Measurements from ENCODE around the gene HMCN2.
"Not testable (repeated sequence)": the region's sequence is repeated elsewhere in the genome, so short reads cannot be mapped to it uniquely, and the experiment has no call there.

HMCN2 gene

DNA sequence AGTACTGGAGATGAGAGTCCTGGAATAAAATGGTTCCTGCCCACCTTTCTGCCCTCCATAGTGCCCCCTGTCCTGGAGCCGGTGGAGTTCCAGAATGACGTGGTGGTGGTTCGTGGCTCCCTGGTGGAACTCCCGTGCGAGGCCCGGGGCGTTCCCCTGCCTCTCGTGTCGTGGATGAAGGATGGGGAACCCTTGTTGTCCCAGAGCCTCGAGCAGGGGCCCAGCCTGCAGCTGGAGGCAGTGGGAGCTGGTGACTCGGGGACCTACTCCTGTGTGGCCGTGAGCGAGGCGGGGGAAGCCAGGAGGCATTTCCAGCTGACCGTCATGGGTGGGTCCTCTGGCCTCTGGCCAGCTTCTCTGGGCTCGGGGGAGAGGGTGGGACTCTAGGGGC lies 128.1 kb downstream of the HMCN2 start:
- no peak for DNase-seq (ENCODE audit: low read depth)

- no peak for DNase-seq (ENCODE audit: low read depth)
Measured at GRCh38 chr9:130394320-130394719, 128.8 kb downstream of the HMCN2 start.

DNA sequence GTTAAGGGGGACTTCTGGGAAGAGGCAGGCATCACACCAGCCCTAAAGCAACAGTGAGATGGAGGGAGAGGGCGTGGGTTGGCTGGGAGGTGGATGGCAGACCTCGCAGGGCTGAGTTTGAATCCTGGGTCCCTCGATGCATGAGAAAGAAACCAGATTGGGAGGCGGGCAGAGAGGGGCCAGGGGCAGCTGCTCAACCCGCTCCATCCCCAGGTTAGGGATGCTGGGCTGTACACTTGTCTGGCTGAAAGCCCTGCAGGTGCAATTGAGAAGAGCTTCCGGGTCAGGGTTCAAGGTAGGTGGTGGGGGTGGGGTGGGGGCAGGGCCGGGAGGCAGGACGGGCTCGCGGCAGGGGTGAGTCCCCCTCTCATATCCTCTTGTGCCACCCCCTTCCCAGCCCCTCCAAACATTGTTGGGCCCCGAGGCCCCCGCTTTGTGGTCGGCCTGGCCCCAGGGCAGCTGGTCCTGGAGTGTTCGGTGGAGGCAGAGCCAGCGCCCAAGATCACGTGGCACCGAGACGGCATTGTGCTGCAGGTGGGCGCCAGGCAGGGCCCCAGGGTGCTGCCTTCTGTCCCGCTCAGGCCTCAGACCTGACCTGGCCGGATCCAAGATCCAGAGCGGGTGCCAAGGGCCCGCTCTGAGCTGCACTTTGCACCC lies 129.4 kb downstream of the HMCN2 start:
- no peak for DNase-seq (ENCODE audit: low read depth)

GRCh38 chr9:130395810-130396435 lies 130.4 kb downstream of the HMCN2 start:
- no peak for DNase-seq (ENCODE audit: low read depth)

DNA sequence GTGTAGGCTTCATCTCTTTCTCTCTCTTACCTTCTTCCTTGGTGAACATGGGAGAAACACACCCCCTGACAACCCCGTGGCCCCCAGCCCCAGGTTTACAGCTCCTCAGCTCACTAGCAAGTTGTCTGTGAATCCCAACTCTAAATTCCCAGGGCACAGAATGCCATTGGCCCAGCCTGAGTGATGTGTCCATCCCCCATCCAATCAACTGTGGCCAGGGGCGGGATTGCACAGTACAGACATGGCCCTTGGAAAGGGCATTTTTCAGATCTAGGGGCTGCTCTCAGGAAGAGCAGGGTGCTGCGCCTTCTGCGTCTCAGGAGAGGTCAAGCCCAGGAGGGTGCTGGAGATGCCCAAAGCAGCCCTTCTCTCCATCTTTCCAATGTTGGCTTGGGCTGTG lies 131.0 kb downstream of the HMCN2 start:
- no peak for DNase-seq (ENCODE audit: low read depth)

DNA sequence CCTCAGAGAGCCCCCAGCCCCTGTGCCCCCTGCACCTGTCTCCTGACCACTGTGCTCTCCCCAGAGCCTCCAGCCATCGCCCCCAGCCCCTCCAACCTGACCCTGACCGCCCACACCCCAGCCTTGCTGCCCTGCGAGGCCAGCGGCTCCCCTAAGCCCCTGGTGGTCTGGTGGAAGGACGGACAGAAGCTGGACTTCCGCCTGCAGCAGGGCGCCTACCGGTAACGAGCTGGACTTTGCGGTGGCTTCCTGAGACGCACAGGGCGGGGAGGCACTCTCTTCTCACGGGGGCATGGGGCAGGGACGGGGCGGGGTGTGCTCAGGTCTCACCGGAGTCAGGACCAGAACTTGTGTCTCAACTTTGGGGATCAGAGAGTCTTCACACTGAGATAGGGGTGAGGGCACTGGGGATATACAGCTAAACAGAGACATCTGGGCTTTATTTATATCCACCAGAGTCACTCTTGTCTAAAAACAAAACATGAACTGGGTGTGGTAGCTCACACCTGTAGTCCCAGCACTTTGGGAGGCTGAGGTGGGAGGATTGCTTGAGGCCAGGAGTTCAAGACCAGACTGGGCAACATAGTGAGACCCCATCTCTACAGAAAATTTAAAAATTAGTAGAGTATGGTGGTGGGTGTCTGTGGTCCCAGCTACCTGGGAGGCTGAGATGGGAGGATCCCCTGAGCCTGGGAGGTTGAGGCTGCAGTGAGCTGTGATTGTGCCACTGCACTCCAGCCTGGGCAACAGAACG lies 133.1 kb downstream of the HMCN2 start:
- no peak for DNase-seq (ENCODE audit: low read depth)

GRCh38 chr9:130399768-130400167 lies 134.2 kb downstream of the HMCN2 start:
- no peak for DNase-seq (ENCODE audit: low read depth)

DNA sequence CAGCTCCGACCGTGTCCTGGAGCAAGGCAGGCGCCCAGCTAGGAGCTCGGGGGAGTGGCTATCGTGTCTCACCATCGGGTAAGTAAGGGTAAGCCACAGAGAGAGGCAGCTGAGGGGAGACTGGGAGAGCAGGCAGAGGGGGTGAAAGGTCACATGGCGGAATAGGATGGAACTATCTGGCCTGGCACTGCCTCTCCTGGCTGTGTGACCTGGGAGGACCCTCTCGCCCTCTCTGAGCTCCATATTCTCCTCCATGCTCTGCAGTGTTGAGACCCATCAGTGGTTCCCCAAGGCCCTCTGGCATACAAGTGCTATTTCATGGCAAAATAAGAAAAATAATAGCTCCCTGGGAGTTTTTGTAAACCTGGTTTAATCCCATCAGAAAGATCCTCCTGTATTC lies 135.3 kb downstream of the HMCN2 start:
- DNase-seq (ENCODE audit: low read depth): no peak

DNA sequence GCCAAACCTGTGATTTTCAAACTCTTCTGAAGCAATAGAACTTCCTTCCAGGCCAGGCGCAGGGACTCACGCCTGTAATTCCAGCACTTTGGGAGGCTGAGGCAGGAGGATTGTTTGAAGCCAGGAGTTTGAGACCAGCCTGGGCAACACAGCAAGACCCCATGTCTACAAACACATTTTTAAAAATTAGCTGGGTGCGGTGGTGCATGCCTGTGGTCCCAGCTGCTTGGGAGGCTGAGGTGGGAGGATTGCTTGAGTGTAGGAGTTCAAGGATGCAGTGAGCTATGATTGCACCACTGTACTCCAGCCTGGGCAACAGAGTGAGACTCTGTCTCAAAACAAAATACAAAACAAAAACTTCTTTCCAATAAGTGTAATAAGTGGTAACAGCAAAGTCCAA lies 136.2 kb downstream of the HMCN2 start:
- not testable (repeated sequence) for DNase-seq (ENCODE audit: low read depth)

DNA sequence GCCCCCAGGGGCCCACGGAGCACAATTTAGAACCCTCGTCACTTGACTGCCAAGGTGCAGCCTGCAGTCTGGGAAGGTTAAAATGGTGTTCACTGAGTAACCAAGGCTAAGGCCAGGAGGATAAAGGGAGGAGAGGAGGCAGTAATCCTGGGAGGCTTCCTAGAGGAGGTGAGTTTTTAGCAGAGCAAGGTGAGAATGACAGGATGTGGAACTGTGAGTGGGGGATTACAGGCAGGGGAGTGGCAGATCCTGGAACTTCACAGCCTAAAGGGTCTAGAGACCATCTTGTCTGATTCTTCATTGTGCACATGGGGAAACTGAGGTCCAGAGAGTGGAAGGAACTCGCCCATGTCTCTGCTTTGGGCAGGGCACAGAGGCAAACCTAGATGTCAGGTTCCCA lies 136.7 kb downstream of the HMCN2 start:
- DNase-seq (ENCODE audit: low read depth): no peak

GRCh38 chr9:130402645-130403440 lies 137.3 kb downstream of the HMCN2 start:
- DNase-seq (ENCODE audit: low read depth): no peak

GRCh38 chr9:130405657-130406257 lies 140.2 kb downstream of the HMCN2 start:
- no peak for DNase-seq (ENCODE audit: low read depth)

- DNase-seq (ENCODE audit: low read depth): no peak
Measured at GRCh38 chr9:130406278-130406895, 140.8 kb downstream of the HMCN2 start.

- DNase-seq (ENCODE audit: low read depth): no peak
Measured at GRCh38 chr9:130407916-130408663, 142.5 kb downstream of the HMCN2 start.

GRCh38 chr9:130408669-130409068 lies 143.1 kb downstream of the HMCN2 start:
- no peak for DNase-seq (ENCODE audit: low read depth)

DNA sequence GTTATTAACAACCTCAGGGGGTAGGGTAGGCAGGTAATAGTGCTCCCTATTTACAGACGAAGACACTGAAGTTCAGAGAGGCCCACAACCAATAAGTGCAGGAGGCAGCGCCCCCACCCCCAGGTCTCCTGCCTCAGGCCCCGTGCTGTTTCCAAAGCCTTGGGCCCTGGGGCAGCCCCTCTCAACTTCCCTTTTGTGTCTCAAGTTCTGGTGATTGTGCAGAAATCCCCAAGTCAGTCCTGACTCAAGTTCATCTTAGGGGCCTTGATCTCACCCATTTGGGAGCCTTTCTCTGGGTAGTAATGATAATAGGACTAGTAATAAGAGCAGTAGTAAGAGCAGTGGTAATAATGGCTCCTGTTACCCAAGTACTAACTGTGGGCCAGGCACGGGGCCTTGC lies 143.7 kb downstream of the HMCN2 start:
- DNase-seq (ENCODE audit: low read depth): no peak

DNA sequence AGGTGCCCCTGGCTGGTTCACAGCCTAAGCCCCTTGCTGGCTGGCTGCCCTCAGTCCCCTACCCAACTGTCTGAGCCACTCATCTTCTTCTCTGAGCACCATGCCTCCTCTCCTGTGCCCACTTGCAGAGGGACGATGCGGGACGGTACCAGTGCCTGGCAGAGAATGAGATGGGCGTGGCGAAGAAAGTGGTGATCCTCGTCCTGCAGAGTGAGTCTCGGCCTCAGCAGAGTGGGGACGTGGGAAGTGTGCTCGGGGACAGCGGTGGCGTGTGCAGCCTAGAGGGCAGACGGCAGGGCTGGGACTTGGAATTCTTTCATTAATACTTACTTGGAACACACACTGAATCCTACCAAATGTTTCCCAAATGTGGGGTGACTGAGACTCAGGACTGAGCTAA lies 144.9 kb downstream of the HMCN2 start:
- no peak for DNase-seq (ENCODE audit: low read depth)

GRCh38 chr9:130411566-130411915 lies 146.0 kb downstream of the HMCN2 start:
- no peak for DNase-seq (ENCODE audit: low read depth)

GRCh38 chr9:130414081-130414731 lies 148.6 kb downstream of the HMCN2 start:
- DNase-seq (ENCODE audit: low read depth): no peak

DNA sequence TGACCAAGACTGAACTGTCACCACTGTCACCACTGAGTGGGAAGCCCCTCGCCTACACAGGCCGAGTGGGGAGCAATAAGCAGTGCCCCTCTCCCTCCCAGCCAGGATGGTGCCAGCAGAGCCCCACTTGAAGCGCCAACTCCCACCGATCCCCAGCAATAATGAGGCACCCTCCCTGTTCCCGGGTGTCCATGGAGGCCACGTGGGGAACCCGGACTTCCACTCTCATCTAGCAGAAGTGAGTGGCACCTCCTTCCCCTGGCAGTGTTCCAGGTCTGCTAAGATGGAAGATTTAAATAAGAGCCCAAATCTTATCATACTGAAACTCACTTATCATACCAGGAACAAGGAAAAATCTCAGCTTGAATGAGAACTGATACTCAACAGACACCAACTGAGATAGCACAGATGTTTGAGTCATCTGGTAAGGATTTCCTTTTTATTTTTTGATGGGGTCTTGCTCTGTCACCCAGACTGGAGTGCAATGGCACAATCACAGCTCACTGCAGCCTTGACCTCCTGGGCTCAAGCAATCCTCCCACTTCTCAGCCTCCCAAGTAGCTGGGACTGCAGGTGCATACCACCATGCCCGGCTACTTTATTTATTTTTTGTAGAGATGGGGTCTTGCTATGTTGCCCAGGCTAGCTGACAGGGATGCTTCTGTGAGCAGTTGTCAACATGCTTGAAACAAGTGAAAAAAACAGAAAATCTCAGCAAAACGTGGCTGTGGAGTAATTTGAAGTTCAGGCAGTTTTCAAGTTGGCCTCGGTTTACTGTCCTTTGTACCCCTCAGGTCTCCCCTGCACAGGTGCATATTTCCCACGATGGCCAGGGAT lies 149.6 kb downstream of the HMCN2 start:
- DNase-seq (ENCODE audit: low read depth): no peak
